Measurements from ENCODE around the gene UTP20.

UTP20 gene

GRCh38 chr12:101430456-101430855 lies 150.6 kb downstream of the UTP20 start:
- no peak for DNase-seq (ENCODE audit: extremely low spot score)
- CTCF ChIA-PET, result no interaction called here
- TF ChIP-seq, protein P1, sequence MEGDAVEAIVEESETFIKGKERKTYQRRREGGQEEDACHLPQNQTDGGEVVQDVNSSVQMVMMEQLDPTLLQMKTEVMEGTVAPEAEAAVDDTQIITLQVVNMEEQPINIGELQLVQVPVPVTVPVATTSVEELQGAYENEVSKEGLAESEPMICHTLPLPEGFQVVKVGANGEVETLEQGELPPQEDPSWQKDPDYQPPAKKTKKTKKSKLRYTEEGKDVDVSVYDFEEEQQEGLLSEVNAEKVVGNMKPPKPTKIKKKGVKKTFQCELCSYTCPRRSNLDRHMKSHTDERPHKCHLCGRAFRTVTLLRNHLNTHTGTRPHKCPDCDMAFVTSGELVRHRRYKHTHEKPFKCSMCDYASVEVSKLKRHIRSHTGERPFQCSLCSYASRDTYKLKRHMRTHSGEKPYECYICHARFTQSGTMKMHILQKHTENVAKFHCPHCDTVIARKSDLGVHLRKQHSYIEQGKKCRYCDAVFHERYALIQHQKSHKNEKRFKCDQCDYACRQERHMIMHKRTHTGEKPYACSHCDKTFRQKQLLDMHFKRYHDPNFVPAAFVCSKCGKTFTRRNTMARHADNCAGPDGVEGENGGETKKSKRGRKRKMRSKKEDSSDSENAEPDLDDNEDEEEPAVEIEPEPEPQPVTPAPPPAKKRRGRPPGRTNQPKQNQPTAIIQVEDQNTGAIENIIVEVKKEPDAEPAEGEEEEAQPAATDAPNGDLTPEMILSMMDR (IDR thresholded peaks at IDR 0.05; ENCODE audit: control extremely low read depth, extremely low read depth, low read depth, missing control alignments), result no peak
- POLR2A ChIA-PET, result no interaction called here

GRCh38 chr12:101436136-101436535 lies 156.2 kb downstream of the UTP20 start:
- TF ChIP-seq, protein P1 (IDR thresholded peaks at IDR 0.05; ENCODE audit: control extremely low read depth, extremely low read depth, low read depth, missing control alignments), result no peak
- DNase-seq (ENCODE audit: extremely low spot score), result no peak
- ChIA-PET POLR2A (no interaction called here), CTCF (no interaction called here)

All from GM10248 (cell line).